Rectal smooth muscle tissue (tissue), 1 donor: ENCODE data around the gene IGFBP6.
"Not testable (repeated sequence)": the region's sequence is repeated elsewhere in the genome, so short reads cannot be mapped to it uniquely, and the experiment has no call there.

Experiments
- H3K27ac ChIP-seq: one replicate; pipeline ENCODE4 v1.7.0; 2013; ENCODE audit warnings: low read depth, low read length, inconsistent platforms
- H3K27me3 ChIP-seq: one replicate; pipeline ENCODE4 v1.7.0; 2013; ENCODE audit warnings: low read length; ENCODE audit not compliant: control insufficient read depth, insufficient read depth
- H3K36me3 ChIP-seq: one replicate; pipeline ENCODE4 v1.7.0; 2013; ENCODE audit warnings: low read length; ENCODE audit not compliant: control insufficient read depth, insufficient read depth
- H3K4me1 ChIP-seq: one replicate; pipeline ENCODE4 v1.7.0; 2013; ENCODE audit warnings: low read length; ENCODE audit not compliant: control insufficient read depth, insufficient read depth
- H3K4me3 ChIP-seq: one replicate; pipeline ENCODE4 v1.7.0; 2013; ENCODE audit warnings: low read length
- H3K9ac ChIP-seq: one replicate; pipeline ENCODE4 v1.7.0; 2013; ENCODE audit warnings: low read length

Gene IGFBP6

DNA sequence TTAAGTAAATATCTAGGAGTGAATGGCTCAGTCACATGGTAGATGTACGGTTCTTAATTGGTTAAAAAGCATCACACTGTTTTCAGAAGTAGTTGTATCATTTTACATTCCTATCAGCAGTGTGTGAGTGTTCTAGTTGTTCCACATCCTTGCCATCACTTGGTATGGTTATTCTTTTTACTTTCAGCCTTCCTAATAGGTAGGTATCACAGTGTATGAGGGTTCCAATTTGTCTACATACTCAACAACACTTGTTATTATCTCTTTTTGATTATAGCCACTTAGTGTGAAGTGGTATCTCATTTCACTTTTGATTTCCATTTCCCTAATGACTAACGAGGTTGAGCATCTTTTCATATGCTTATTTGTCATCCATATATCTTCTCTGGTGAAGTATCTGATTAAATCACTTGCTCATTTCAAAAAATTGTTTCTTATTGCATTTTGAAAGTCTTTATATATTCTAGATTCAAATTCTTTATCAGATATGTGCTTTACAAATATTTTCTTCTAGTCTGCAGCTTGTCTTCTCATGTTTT lies 14.8 kb upstream of the IGFBP6 start:
- Histone ChIP-seq H3K4me3 (no peak overlapping the region), H3K27me3 (no peaks in the 10 kb centered on the region), H3K4me1 (peaks cover 8% of the 10 kb centered on the region), H3K36me3 (no peaks in the 10 kb centered on the region), H3K27ac (no peak overlapping the region), H3K9ac (no peak overlapping the region)

DNA sequence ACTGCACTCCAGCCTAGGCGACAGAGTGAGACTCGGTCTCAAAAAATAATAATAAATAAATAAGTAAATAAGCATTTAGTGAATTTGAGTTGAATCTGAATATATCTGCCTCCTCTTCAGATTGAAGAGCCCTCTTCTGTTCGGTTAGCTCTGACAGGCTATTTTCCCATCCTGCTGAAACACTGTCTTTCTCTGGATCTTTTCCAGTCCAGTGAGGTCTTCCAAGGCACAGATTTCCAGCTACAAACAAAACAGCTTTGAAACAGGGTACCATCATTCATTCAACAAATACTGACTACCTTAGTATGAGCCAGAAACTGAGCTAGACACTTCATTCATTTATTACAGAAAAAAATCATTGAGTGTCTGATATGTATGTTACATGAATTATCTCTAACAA lies 11.1 kb upstream of the IGFBP6 start:
- no peaks in the 10 kb centered on the region for H3K4me1 ChIP-seq
- H3K4me3 ChIP-seq, result no peak overlapping the region
- H3K36me3 ChIP-seq, result no peaks in the 10 kb centered on the region
- no peaks in the 10 kb centered on the region for H3K27me3 ChIP-seq
- H3K27ac ChIP-seq, result no peak overlapping the region
- no peak overlapping the region for H3K9ac ChIP-seq

DNA sequence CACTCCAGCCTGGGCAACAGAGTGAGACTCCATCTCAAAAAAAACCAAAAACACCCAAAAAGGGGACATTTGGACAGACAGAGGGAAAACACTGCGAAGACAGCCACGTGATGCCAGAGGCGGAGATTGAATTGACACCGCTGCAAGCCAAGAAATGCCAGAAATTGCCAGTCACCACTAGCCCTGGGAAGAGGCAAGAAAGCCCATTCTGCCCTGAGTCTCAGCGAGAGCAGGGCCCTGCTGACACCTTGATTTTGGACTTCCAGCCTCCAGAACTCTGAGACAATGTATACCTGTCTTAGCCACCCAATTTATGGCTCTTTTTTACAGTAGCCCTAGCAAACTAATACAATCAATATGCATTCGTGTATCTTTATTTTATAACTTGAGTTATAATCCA lies 7.4 kb upstream of the IGFBP6 start:
- no peak overlapping the region for H3K9ac ChIP-seq
- H3K27me3 ChIP-seq, result no peaks in the 10 kb centered on the region
- H3K4me3 ChIP-seq, result no peak overlapping the region
- H3K4me1 ChIP-seq, result no peaks in the 10 kb centered on the region
- H3K27ac ChIP-seq, result no peak overlapping the region
- H3K36me3 ChIP-seq, result no peaks in the 10 kb centered on the region

- Histone ChIP-seq H3K27ac (no peak overlapping the region), H3K4me3 (no peak overlapping the region)
Observed at GRCh38 chr12:53090554-53090953, 6.9 kb upstream of the IGFBP6 start.

GRCh38 chr12:53091756-53092155 lies 5.7 kb upstream of the IGFBP6 start:
- Histone ChIP-seq H3K4me3 (no peak overlapping the region), H3K9ac (no peak overlapping the region), H3K36me3 (no peaks in the 10 kb centered on the region), H3K27ac (no peak overlapping the region), H3K4me1 (no peaks in the 10 kb centered on the region), H3K27me3 (no peaks in the 10 kb centered on the region)

More at GRCh38 chr12:53090554-53090953, 6.9 kb upstream of the IGFBP6 start:
- no peak overlapping the region for H3K9ac ChIP-seq
- no peaks in the 10 kb centered on the region for H3K4me1 ChIP-seq
- H3K27me3 ChIP-seq, result no peaks in the 10 kb centered on the region
- H3K36me3 ChIP-seq, result no peaks in the 10 kb centered on the region

- no peaks in the 10 kb centered on the region for H3K36me3 ChIP-seq
- H3K4me1 ChIP-seq, result peaks cover under 1% of the 10 kb centered on the region
- H3K4me3 ChIP-seq, result no peak overlapping the region
- no peaks in the 10 kb centered on the region for H3K27me3 ChIP-seq
- H3K27ac ChIP-seq, result no peak overlapping the region
- no peak overlapping the region for H3K9ac ChIP-seq
Observed at GRCh38 chr12:53093777-53094393, 3.6 kb upstream of the IGFBP6 start.

DNA sequence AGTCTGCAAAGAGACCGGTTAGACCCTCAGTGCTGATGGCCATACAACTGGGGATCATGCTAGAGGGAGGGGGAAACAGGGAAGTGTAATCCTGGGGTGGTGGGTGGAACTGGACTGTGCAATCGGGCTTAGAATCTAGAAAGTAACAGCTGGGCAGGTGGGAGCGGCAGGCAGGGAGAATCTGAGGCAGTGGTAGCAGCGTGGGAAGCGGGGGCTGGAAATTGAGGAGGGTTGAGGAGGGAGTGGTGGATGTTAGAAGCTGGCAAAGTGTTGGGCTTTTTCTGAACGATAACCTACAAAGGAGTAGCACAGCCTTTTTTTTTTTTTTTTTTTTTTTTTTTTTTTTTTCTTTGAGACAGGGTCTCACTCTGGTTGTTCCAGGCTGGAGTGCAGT lies 3.1 kb upstream of the IGFBP6 start:
- H3K36me3 ChIP-seq, result no peaks in the 10 kb centered on the region
- H3K27me3 ChIP-seq, result no peaks in the 10 kb centered on the region
- H3K27ac ChIP-seq, result no peak overlapping the region

DNA sequence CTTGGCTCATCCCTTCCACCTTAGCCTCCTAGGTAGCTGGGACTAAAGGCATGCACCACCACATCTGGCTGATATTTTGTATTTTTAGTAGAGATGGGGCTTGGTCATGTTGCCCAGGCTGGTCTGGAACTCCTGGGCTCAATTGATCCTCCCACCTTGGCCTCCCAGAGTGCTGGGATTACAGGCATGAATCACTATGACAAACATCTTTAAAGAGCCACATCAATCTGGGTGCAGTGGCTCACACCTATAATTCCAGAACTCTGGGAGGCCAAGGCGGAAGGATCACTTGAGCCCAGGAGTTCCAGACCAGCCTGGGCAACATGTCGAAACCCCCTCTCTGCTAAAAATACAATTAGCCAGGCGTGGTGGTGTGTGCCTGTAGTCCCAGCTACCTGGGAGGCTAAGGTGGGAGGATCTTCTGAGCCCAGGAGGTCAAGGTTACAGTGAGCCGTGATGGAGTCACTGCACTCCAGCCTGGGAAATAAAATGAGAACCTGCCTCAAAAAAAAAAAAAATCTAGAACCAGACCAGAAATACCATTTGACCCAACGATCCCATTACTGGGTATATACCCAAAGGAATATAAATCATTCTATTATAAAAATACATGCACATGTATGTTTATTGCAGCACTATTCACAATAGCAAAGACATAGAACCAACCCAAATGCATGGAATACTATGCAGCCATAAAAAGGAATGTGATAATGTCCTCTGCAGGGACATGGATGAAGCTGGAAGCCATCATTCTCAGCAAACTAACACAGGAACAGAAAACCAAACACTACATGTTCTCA lies 2.5 kb upstream of the IGFBP6 start:
- not testable (repeated sequence) for H3K27ac ChIP-seq, H3K27me3 ChIP-seq, H3K4me1 ChIP-seq, H3K36me3 ChIP-seq, H3K4me3 ChIP-seq, H3K9ac ChIP-seq

More for the DNA sequence above, 3.1 kb upstream of the IGFBP6 start:
- Histone ChIP-seq H3K4me1 (peaks cover 6% of the 10 kb centered on the region), H3K9ac (no peak overlapping the region), H3K4me3 (no peak overlapping the region)

DNA sequence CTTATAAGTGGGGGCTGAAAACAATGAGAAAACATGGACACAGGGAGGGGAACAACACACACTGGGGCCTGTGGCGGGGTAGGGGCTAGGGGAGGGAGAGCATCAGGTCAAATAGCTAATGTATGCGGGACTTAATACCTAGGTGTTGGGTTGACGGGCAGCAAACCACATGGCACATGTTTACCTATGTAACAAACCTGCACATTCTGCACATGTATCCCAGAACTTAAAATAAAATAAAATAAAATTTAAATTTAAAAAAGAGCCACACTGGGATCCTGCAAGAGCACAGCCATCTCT lies 1.9 kb upstream of the IGFBP6 start:
- not testable (repeated sequence) for H3K36me3 ChIP-seq, H3K9ac ChIP-seq, H3K27me3 ChIP-seq, H3K4me1 ChIP-seq, H3K27ac ChIP-seq, H3K4me3 ChIP-seq

GRCh38 chr12:53096089-53096741 lies 1.3 kb upstream of the IGFBP6 start:
- no peak overlapping the region for H3K9ac ChIP-seq
- peak overlapping the region; percentile 41 for H3K27ac ChIP-seq
- no peaks in the 10 kb centered on the region for H3K27me3 ChIP-seq
- peaks cover 6% of the 10 kb centered on the region for H3K4me1 ChIP-seq
- no peaks in the 10 kb centered on the region for H3K36me3 ChIP-seq
- H3K4me3 ChIP-seq, result no peak overlapping the region

- Histone ChIP-seq H3K9ac (no peak overlapping the region), H3K27ac (peak overlapping the region; percentile 21), H3K27me3 (no peaks in the 10 kb centered on the region)
Observed at GRCh38 chr12:53096759-53097158, 708 bp upstream of the IGFBP6 start.

DNA sequence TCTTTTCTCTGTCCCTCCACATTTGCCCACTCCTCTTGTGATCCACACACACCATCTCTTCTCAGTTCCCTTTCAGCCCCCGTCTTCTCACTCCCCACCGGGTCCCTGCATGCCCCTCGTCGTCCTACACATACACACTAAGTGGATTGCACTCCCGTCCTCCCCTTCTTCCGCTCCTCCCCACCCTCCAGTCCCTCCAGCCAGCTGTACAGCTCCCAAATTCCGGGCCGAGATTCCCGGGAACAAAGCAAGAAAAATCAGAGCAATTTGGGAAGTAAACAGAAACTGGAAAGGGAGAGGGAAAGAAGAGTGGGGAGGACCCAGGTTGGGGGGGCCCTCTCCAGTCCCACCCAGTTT lies 282 bp upstream of the IGFBP6 start:
- peak overlapping the region; percentile 77 for H3K4me3 ChIP-seq
- H3K27me3 ChIP-seq, result no peaks in the 10 kb centered on the region
- H3K9ac ChIP-seq, result no peak overlapping the region
- peaks cover 6% of the 10 kb centered on the region for H3K4me1 ChIP-seq
- H3K27ac ChIP-seq, result peak overlapping the region; percentile 67
- H3K36me3 ChIP-seq, result no peaks in the 10 kb centered on the region

More at GRCh38 chr12:53096759-53097158, 708 bp upstream of the IGFBP6 start:
- Histone ChIP-seq H3K4me1 (peaks cover 6% of the 10 kb centered on the region), H3K36me3 (no peaks in the 10 kb centered on the region), H3K4me3 (peak overlapping the region; percentile 77)
